PFSK-1 (cell line): ENCODE measurements around the gene MLIP.

ENCODE experiments used
- FOXP2 ChIP-seq: optimal IDR thresholded peaks from 2 replicates; pipeline ENCODE3; 2011; ENCODE audit warnings: borderline replicate concordance, control low read depth, inconsistent platforms; ENCODE audit not compliant: insufficient read depth; ENCODE audit errors: extremely low read length, extremely low read depth
- POLR2AphosphoS5 ChIP-seq: IDR thresholded peaks from 2 replicates; pipeline ENCODE4 v1.6.1; 2012; ENCODE audit warnings: low read depth, mild to moderate bottlenecking, control low read depth, low read length, moderate library complexity
- REST ChIP-seq, 2 experiments: IDR thresholded peaks; 2 replicates each; pipeline versions ENCODE4 v1.6.1 to v1.8.0; 2011 to 2012; ENCODE audit warnings: low read depth in 2 of 2, low read length in 2 of 2, control low read depth in 1 of 2, inconsistent platforms in 1 of 2, mild to moderate bottlenecking in 1 of 2, moderate library complexity in 1 of 2; ENCODE audit not compliant: insufficient read depth in 1 of 2
- TAF1 ChIP-seq: IDR thresholded peaks from 2 replicates; pipeline ENCODE4 v1.6.1; 2012; ENCODE audit warnings: low read length, control low read depth, borderline replicate concordance; ENCODE audit not compliant: insufficient read depth

DNA sequence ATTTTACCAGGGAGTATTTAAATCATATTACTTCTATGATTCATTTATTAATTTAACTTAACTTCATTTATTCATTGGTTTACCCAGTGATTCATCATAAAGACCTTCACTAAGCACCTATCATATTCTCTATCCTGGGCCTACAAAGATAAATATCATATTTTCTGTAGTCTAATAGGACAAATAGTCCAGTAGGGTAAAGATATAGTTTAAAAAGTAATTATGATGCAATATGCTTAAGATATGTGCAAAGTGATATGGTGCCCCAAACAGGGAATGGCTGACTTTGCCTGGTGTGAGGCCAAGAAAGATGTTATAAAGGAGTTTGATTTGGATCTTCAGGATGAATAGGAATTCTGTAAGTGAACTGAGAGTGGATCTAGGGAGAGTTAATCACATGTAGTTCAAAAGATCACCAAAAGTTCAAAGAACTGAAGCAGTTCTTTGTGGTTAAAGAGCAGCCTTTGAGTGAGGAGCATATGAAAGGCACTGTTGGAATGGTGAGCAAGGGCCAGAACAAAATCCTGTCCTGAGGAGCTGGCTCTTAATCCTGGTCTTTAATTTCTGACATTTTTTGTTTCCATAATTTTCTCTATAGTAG lies 45.5 kb downstream of the MLIP start:
- TF ChIP-seq FOXP2 (no peak), TAF1 (no peak), POLR2AphosphoS5 (no peak), REST (IDR thresholded peaks at IDR 0.05; ENCODE audit: insufficient read depth in 1 of 2, low read depth in 2 of 2, low read length in 2 of 2) (no peak)
